ENCODE data around the gene RNF212B.

- TF ChIP-seq POLR2A (IDR thresholded peaks at IDR 0.05; ENCODE audit: low read depth, low read length), result no peak
- TF ChIP-seq CTCF (IDR thresholded peaks at IDR 0.05 in 2 of 3, conservative IDR thresholded peaks at IDR 0.05 in 1 of 3; ENCODE audit: control insufficient read depth in 2 of 3, extremely low read depth in 1 of 3, insufficient read depth in 1 of 3, low read depth in 3 of 3, low read length in 3 of 3), result no peak
- no peak for TF ChIP-seq SKIL (IDR thresholded peaks at IDR 0.05; ENCODE audit: low read depth, poor library complexity, severe bottlenecking)
- TF ChIP-seq ELK1 (IDR thresholded peaks at IDR 0.05; ENCODE audit: low read depth, low read length), result no peak
- no peak for TF ChIP-seq BRCA1 (IDR thresholded peaks at IDR 0.05; ENCODE audit: low read depth, low read length)
- no peak for TF ChIP-seq NFYA (IDR thresholded peaks at IDR 0.05; ENCODE audit: borderline replicate concordance, low read depth, low read length)
- no peak for TF ChIP-seq EP300 (IDR thresholded peaks at IDR 0.05; ENCODE audit: borderline replicate concordance in 1 of 2, control insufficient read depth in 1 of 2, low read depth in 2 of 2, low read length in 2 of 2)
- TF ChIP-seq TAF1 (IDR thresholded peaks at IDR 0.05; ENCODE audit: borderline replicate concordance, low read depth, low read length), result no peak
Observed at GRCh38 chr14:23245282-23245681, 7.5 kb downstream of the RNF212B start.

Measured in GM12878 (cell line).